GM23248 (cell line): ENCODE measurements around the gene WEE2. TPM values are rescaled to one million over a fixed set of nuclear protein-coding genes. Genes with fewer than 3 reads are reported as not detected.
"Not testable (repeated sequence)": the region's sequence is repeated elsewhere in the genome, so short reads cannot be mapped to it uniquely, and the experiment has no call there.

ENCODE experiments used
- DNase-seq: peaks from one replicate; pipeline ENCODE4 v3.0.0-alpha.2; 2015
- H2AFZ ChIP-seq: fragments of 200-600 bp; sonication (generic); 2 replicates; pipeline ENCODE4 v1.6.1; 2016; ENCODE audit warnings: antibody characterized with exemption
- H3F3A ChIP-seq: fragments of 200-600 bp; sonication (generic); 2 replicates; pipeline ENCODE4 v1.6.1; 2016; ENCODE audit warnings: mild to moderate bottlenecking, antibody characterized with exemption, mixed run types; ENCODE audit not compliant: insufficient read depth
- H3K27ac ChIP-seq: fragments of 200-600 bp; sonication (generic); 2 replicates; pipeline ENCODE4 v1.5.1; 2016; ENCODE audit warnings: mild to moderate bottlenecking
- H3K27me3 ChIP-seq: fragments of 200-600 bp; sonication (generic); replicated peaks from 2 replicates; pipeline ENCODE4 v1.6.1; 2016; ENCODE audit warnings: mild to moderate bottlenecking; ENCODE audit not compliant: insufficient read depth
- H3K36me3 ChIP-seq: fragments of 200-600 bp; sonication (generic); 2 replicates; pipeline ENCODE4 v1.6.1; 2016; ENCODE audit warnings: low read depth, mild to moderate bottlenecking
- H3K4me1 ChIP-seq: fragments of 200-600 bp; sonication (generic); 2 replicates; pipeline ENCODE4 v1.6.1; 2016; ENCODE audit warnings: mild to moderate bottlenecking; ENCODE audit not compliant: insufficient read depth
- H3K4me2 ChIP-seq: fragments of 200-600 bp; sonication (generic); one replicate; pipeline ENCODE4 v1.6.1; 2016; ENCODE audit warnings: mild to moderate bottlenecking; ENCODE audit not compliant: unreplicated experiment
- H3K4me3 ChIP-seq: fragments of 200-600 bp; sonication (generic); 2 replicates; pipeline ENCODE4 v1.5.1; 2016; ENCODE audit warnings: mild to moderate bottlenecking
- H3K79me2 ChIP-seq: fragments of 200-600 bp; sonication (generic); 2 replicates; pipeline ENCODE4 v1.6.1; 2016; ENCODE audit warnings: mild to moderate bottlenecking; ENCODE audit not compliant: insufficient read depth
- H3K9ac ChIP-seq: fragments of 200-600 bp; sonication (generic); 2 replicates; pipeline ENCODE4 v1.6.1; 2016; ENCODE audit warnings: mild to moderate bottlenecking
- H3K9me2 ChIP-seq: fragments of 200-600 bp; sonication (generic); 2 replicates; pipeline ENCODE4 v1.6.1; 2016; ENCODE audit warnings: mixed run types, mild to moderate bottlenecking, moderate library complexity; ENCODE audit not compliant: insufficient read depth
- H3K9me3 ChIP-seq: fragments of 200-600 bp; sonication (generic); one replicate; pipeline ENCODE4 v1.6.1; 2017; ENCODE audit warnings: low read depth
- H4K20me1 ChIP-seq: fragments of 200-600 bp; sonication (generic); 2 replicates; pipeline ENCODE4 v1.6.0; 2016; ENCODE audit not compliant: insufficient read depth
- EZH2 ChIP-seq: fragments of 200-600 bp; sonication (generic); IDR thresholded peaks from 2 replicates; pipeline ENCODE4 v1.6.1; 2018; ENCODE audit warnings: antibody characterized with exemption, mild to moderate bottlenecking; ENCODE audit not compliant: insufficient read depth, poor library complexity, severe bottlenecking
- EZH2phosphoT487 ChIP-seq: fragments of 200-600 bp; sonication (generic); IDR thresholded peaks from 2 replicates; pipeline ENCODE4 v1.6.1; 2018; ENCODE audit warnings: antibody characterized with exemption, moderate library complexity, mild to moderate bottlenecking, low read depth; ENCODE audit not compliant: insufficient read depth
- WGBS, 2 experiments: methylation state at CpG; one replicate each; pipeline ENCODE4 v1.1.6; 2015 to 2017; ENCODE audit warnings: low lambda C conversion rate in 2 of 2, low coverage in 1 of 2; ENCODE audit errors: missing lambda C conversion rate in 2 of 2; 5-methylcytosine and 5-hydroxymethylcytosine counted together
- in situ Hi-C: fragments of 300-500 bp; cut with MboI; formaldehyde crosslinking; loops from 2 replicates; pipeline ENCODE4 v1.15.0; 2020
- polyA plus RNA-seq: library from polyadenylated mRNA; unstranded; fragments of >200 nt; fragmentation: Nextera tagmentation; extraction: Ambion mirVana; gene quantifications from 2 replicates; pipeline ENCODE4 v1.2.1, GENCODE V29; 2016
- small RNA-seq: library from RNA; depleted of rRNA; stranded (forward); fragments of <200 nt; gene quantifications from one replicate; pipeline ENCODE3, GENCODE V24; 2014; ENCODE audit warnings: low read depth, low replicate concordance
- total RNA-seq: library from RNA; depleted of rRNA; stranded (reverse); fragments of >200 nt; shearing (Covaris generic); gene quantifications from 2 replicates; pipeline ENCODE4 v1.2.3, GENCODE V29; 2014; rRNA removed

Gene WEE2
- total and polyA plus RNA-seq, 2 experiments from 2014 or later, result not detected

DNA sequence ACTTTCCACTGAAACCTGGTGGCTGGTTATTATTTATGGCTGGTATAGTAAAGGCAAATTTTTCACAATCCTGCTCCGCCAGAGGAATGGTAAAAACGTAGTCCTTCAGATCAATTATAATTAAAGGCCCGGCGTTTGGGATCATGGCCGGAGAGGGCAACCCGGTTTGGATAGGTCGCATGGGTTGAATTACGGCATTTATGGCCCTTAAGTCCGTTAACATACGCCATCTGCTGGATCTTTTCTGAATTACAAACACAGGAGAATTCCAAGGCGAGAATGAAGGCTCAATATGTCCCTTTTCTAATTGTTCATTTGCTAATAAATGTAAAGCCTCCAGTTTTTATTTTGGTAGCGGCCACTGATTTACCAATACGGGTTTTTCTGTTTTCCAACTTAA lies 44.5 kb downstream of the WEE2 start:
- H3K4me1 ChIP-seq, result no peaks in the 10 kb centered on the region
- H3F3A ChIP-seq, result peaks cover 5% of the 10 kb centered on the region; the same call in 1 of the 2 replicates
- TF ChIP-seq EZH2, result no peak
- TF ChIP-seq EZH2phosphoT487, result no peak
- WGBS, 2 experiments, result 96% methylated on average over 13 of the region's 13 CpGs
- no peaks in the 10 kb centered on the region for H3K9me2 ChIP-seq
- no peak overlapping the region for H3K27ac ChIP-seq
- H4K20me1 ChIP-seq, result no peaks in the 10 kb centered on the region
- H3K27me3 ChIP-seq, result no peaks in the 10 kb centered on the region
- H3K79me2 ChIP-seq, result no peaks in the 10 kb centered on the region; the same call in 1 of the 2 replicates
- peaks cover 3% of the 10 kb centered on the region for H3K9me3 ChIP-seq
- H3K4me2 ChIP-seq, result no peak overlapping the region
- no peak overlapping the region for H3K9ac ChIP-seq
- H3K36me3 ChIP-seq, result peaks cover 61% of the 10 kb centered on the region
- DNase-seq, result no peak
- in situ Hi-C loops, result no loop called here
- no peak overlapping the region for H3K4me3 ChIP-seq
- H2AFZ ChIP-seq, result no peak overlapping the region

DNA sequence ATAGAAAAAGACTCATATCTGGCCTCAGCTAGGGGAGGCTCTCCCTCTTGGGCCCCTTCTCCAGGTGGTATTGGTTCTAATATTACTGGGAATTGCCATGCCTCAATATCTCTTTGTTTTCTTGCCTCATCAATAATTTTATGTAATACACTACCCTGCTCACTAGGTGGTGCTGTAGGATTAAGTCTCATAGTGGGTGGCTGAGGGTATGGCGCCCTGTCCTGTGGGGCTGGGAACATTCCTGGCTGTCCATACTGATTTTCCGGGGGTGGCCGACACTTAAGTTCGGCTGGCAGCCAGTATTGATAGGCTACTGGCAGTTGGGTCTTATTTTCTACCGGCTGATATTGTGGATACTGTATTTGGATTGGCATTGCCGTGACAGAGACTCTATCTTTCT lies 46.8 kb downstream of the WEE2 start:
- Histone ChIP-seq H3K79me2 (no peaks in the 10 kb centered on the region; the same call in 1 of the 2 replicates), H3K9me3 (peaks cover 3% of the 10 kb centered on the region), H3K4me1 (no peaks in the 10 kb centered on the region), H3K4me2 (no peak overlapping the region), H2AFZ (no peak overlapping the region), H3K4me3 (no peak overlapping the region), H3K27ac (no peak overlapping the region), H3K27me3 (no peaks in the 10 kb centered on the region), H3K36me3 (peaks cover 54% of the 10 kb centered on the region), H4K20me1 (no peaks in the 10 kb centered on the region), H3F3A (peaks cover 5% of the 10 kb centered on the region; the same call in 1 of the 2 replicates), H3K9ac (no peak overlapping the region), H3K9me2 (no peaks in the 10 kb centered on the region)
- DNase-seq, result peak; percentile 44
- TF ChIP-seq EZH2phosphoT487 (no peak), EZH2 (no peak)
- in situ Hi-C loops, result no loop called here
- WGBS, 2 experiments, result 80 to 85% methylated on average over 6 of the region's 6 CpGs

DNA sequence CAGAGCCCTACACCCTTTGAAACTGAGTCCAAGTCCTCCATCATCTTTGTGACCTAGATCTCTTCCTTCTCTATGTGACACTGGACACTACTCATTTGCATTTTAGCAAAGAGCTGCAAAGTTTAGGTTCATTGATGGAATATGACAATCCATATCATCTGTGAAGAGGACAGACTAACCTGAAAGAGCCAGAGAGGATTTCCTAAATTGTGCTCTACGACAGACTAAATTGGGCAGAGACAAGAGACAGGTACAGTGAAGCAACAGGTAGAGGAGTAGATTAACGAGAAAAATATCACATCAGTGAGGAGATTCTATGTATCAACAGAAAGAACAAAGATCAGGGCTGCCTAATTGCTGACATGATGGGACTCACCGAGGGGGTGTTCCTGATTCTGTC lies 55.6 kb downstream of the WEE2 start, which contains the start of gene TAS2R3:
TAS2R3 (plus strand) TSS at position 301 of the 400 bp plus-strand sequence; CDS start at position 363, 62 bp downstream.
- 96 to 99% methylated on average over 3 of the region's 3 CpGs for WGBS, 2 experiments
- H4K20me1 ChIP-seq, result no peaks in the 10 kb centered on the region; the same call in 1 of the 2 replicates

DNA sequence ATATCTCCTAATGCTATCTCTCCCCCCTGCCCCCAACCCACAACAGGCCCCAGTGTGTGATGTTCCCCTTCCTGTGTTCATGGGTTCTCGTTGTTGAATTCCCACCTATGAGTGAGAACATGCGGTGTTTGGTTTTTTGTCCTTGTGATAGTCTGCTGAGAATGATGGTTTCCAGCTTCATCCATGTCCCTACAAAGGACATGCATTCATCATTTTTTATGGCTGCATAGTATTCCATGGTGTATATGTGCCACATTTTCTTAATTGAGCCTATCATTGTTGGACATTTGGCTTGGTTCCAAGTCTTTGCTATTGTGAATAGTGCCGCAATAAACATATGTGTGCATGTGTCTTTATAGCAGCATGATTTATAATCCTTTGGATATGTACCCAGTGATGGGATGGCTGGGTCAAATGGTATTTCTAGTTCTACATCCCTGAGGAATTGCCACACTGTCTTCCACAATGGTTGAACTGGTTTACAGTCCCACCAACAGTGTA lies 62.0 kb downstream of the WEE2 start:
- H3F3A ChIP-seq, DNase-seq, H3K4me2 ChIP-seq, H4K20me1 ChIP-seq, H2AFZ ChIP-seq, H3K27ac ChIP-seq, H3K9ac ChIP-seq, H3K4me3 ChIP-seq, H3K9me3 ChIP-seq, H3K36me3 ChIP-seq, in situ Hi-C loops, H3K4me1 ChIP-seq, H3K79me2 ChIP-seq, H3K9me2 ChIP-seq, H3K27me3 ChIP-seq: not testable (repeated sequence)
- 93 to 97% methylated on average over 3 of the region's 3 CpGs for WGBS, 2 experiments

More for the DNA sequence above, 55.6 kb downstream of the WEE2 start, which contains the start of gene TAS2R3:
- H3K4me1 ChIP-seq, result no peaks in the 10 kb centered on the region
- H3K4me3 ChIP-seq, result no peak within 1 kb of the TSS
- no peak for DNase-seq
- no peaks in the 10 kb centered on the region for H3K79me2 ChIP-seq
- H3K4me2 ChIP-seq, result no peak within 1 kb of the TSS
- no peaks in the 10 kb centered on the region for H3K9me3 ChIP-seq
- H3K36me3 ChIP-seq, result peaks cover 17% of the 10 kb centered on the region; the same call in 1 of the 2 replicates
- no peaks in the 10 kb centered on the region for H3K27me3 ChIP-seq
- no peaks in the 10 kb centered on the region for H3K9me2 ChIP-seq
- TF ChIP-seq EZH2phosphoT487, result no peak
- TF ChIP-seq EZH2, result no peak
- no peak within 1 kb of the TSS for H2AFZ ChIP-seq
- no peak within 1 kb of the TSS for H3K27ac ChIP-seq
- in situ Hi-C loops, result no loop called here
- no peak within 1 kb of the TSS for H3K9ac ChIP-seq
- no peaks in the 10 kb centered on the region for H3F3A ChIP-seq

DNA sequence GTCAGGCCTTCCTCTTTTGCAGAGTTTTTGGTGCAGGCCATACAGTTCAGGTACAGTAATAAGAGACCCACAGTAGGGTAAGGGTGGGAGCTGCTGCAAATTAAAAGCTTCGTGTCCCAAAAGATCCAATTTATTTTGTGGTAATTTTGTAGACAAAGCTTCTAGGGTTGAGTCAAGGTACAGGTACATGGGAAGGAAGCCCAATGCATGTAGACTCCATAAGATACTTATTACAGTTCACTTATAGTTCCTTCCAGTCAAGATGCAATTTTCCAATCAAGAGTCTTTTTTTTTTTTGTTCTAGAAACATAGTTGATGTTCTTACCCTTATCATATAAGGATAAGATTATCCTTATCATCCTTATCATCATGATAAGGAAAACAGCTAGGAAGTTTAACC lies 68.2 kb downstream of the WEE2 start, which contains the start of gene TAS2R4:
TAS2R4 (plus strand) TSS at position 301 of the 400 bp plus-strand sequence. CDS start 1,815 bp downstream, outside the sequence.
- no peak within 1 kb of the TSS for H3K27ac ChIP-seq
- no peaks in the 10 kb centered on the region for H3F3A ChIP-seq
- H3K27me3 ChIP-seq, result no peaks in the 10 kb centered on the region
- WGBS, 2 experiments, result 88 to 96% methylated on average over 1 of the region's 1 CpG
- H3K36me3 ChIP-seq, result peaks cover 6% of the 10 kb centered on the region; the same call in 1 of the 2 replicates
- H3K9me2 ChIP-seq, result no peaks in the 10 kb centered on the region
- no peak within 1 kb of the TSS for H2AFZ ChIP-seq
- no peak within 1 kb of the TSS for H3K4me2 ChIP-seq
- in situ Hi-C loops, result no loop called here
- TF ChIP-seq EZH2 (no peak), EZH2phosphoT487 (no peak)
- H4K20me1 ChIP-seq, result no peaks in the 10 kb centered on the region
- no peaks in the 10 kb centered on the region for H3K79me2 ChIP-seq
- no peak within 1 kb of the TSS for H3K4me3 ChIP-seq
- DNase-seq, result no peak
- no peaks in the 10 kb centered on the region for H3K4me1 ChIP-seq
- no peak within 1 kb of the TSS for H3K9ac ChIP-seq
- no peaks in the 10 kb centered on the region for H3K9me3 ChIP-seq

Small RNA genes within 50 kb of the gene (small RNA-seq; reads per million reads assigned to genes)
- not detected for gene RNU1-82P

Other genes starting within 250 kb of the WEE2 start
- gene AGK, start 156.9 kb upstream of the WEE2 start, total RNA-seq, result 24.1 and 35.5 TPM in 2 replicates
- 18.3 and 20.4 TPM in 2 replicates for gene AGK, start 156.9 kb upstream of the WEE2 start, polyA plus RNA-seq
- 3.0 and 7.8 TPM in 2 replicates for gene DENND11, start 6.2 kb upstream of the WEE2 start, total RNA-seq
- 0.43 and 0.49 TPM in 2 replicates for gene DENND11, start 6.2 kb upstream of the WEE2 start, polyA plus RNA-seq
- gene SSBP1, start 30.0 kb downstream of the WEE2 start, total RNA-seq, result 76.8 and 113 TPM in 2 replicates
- gene SSBP1, start 30.0 kb downstream of the WEE2 start, polyA plus RNA-seq, result 267 and 278 TPM in 2 replicates
- gene TAS2R3, start 55.7 kb downstream of the WEE2 start, total RNA-seq, result not detected in 2 replicates
- gene TAS2R3, start 55.7 kb downstream of the WEE2 start, polyA plus RNA-seq, result not detected in 2 replicates
- 0.32 and 0.51 TPM in 2 replicates for gene TAS2R4, start 68.3 kb downstream of the WEE2 start, total RNA-seq
- 0.13 TPM in 1 of 2 replicates, not detected in the other for gene TAS2R4, start 68.3 kb downstream of the WEE2 start, polyA plus RNA-seq
- not detected in 2 replicates for gene TAS2R5, start 81.9 kb downstream of the WEE2 start, total RNA-seq
- gene TAS2R5, start 81.9 kb downstream of the WEE2 start, polyA plus RNA-seq, result 0.16 and 0.22 TPM in 2 replicates
- not detected in 2 replicates for gene PRSS37, start 133.1 kb downstream of the WEE2 start, total RNA-seq
- gene PRSS37, start 133.1 kb downstream of the WEE2 start, polyA plus RNA-seq, result not detected in 2 replicates
- not detected in 2 replicates for gene OR9A4, start 208.0 kb downstream of the WEE2 start, total RNA-seq
- gene OR9A4, start 208.0 kb downstream of the WEE2 start, polyA plus RNA-seq, result not detected in 2 replicates
- not detected in 2 replicates for gene CLEC5A, start 238.6 kb downstream of the WEE2 start, total RNA-seq
- not detected in 2 replicates for gene CLEC5A, start 238.6 kb downstream of the WEE2 start, polyA plus RNA-seq